Measurements from ENCODE around the gene SRSF6.
"Not testable (repeated sequence)": the region's sequence is repeated elsewhere in the genome, so short reads cannot be mapped to it uniquely, and the experiment has no call there.

SRSF6 gene

GRCh38 chr20:43450841-43451799, 6.6 kb upstream of the SRSF6 start:
- no peak for DNase-seq

GRCh38 chr20:43452404-43453126, 5.1 kb upstream of the SRSF6 start:
- no peak for DNase-seq

- not testable (repeated sequence) for DNase-seq
These were observed 1.4 kb upstream of the SRSF6 start for GRCh38 chr20:43456252-43456651.

- DNase-seq = peak; percentile 88
These were observed 672 bp upstream of the SRSF6 start for GRCh38 chr20:43456809-43457639.

GRCh38 chr20:43458422-43458924, 777 bp downstream of the SRSF6 start:
- DNase-seq = no peak

GRCh38 chr20:43459022-43459942, 1.6 kb downstream of the SRSF6 start:
- no peak for DNase-seq

GRCh38 chr20:43460172-43460829, 2.6 kb downstream of the SRSF6 start:
- DNase-seq = no peak

GRCh38 chr20:43460830-43461200, 3.1 kb downstream of the SRSF6 start:
- no peak for DNase-seq

- no peak for DNase-seq
These were observed 4.4 kb downstream of the SRSF6 start for GRCh38 chr20:43461894-43462659.

GRCh38 chr20:43462660-43463526, 5.2 kb downstream of the SRSF6 start:
- DNase-seq = no peak

GRCh38 chr20:43463527-43464218, 6.0 kb downstream of the SRSF6 start:
- DNase-seq = no peak

GRCh38 chr20:43464219-43464790, 6.6 kb downstream of the SRSF6 start:
- no peak for DNase-seq

GRCh38 chr20:43465625-43465943, 7.9 kb downstream of the SRSF6 start:
- DNase-seq = no peak

- no peak for DNase-seq
These were observed 9.9 kb downstream of the SRSF6 start for GRCh38 chr20:43467589-43467988.

GRCh38 chr20:43472671-43473380, 15.1 kb downstream of the SRSF6 start:
- no peak for DNase-seq

- DNase-seq = no peak
These were observed 15.6 kb downstream of the SRSF6 start for GRCh38 chr20:43473381-43473704.

GRCh38 chr20:43477193-43477592, 19.5 kb downstream of the SRSF6 start:
- no peak for DNase-seq

GRCh38 chr20:43477619-43478018, 19.9 kb downstream of the SRSF6 start:
- no peak for DNase-seq
